Bladder microvascular endothelial cell (primary cell): ENCODE results near the gene KMT2E. TPM values are rescaled to one million over a fixed set of nuclear protein-coding genes. Genes with fewer than 3 reads are reported as not detected.

Source experiments
- total RNA-seq: library from RNA; depleted of rRNA; stranded (reverse); fragments of >200 nt; gene quantifications from 2 replicates; pipeline ENCODE4 v1.2.3, GENCODE V29; 2014

The KMT2E gene, protein sequence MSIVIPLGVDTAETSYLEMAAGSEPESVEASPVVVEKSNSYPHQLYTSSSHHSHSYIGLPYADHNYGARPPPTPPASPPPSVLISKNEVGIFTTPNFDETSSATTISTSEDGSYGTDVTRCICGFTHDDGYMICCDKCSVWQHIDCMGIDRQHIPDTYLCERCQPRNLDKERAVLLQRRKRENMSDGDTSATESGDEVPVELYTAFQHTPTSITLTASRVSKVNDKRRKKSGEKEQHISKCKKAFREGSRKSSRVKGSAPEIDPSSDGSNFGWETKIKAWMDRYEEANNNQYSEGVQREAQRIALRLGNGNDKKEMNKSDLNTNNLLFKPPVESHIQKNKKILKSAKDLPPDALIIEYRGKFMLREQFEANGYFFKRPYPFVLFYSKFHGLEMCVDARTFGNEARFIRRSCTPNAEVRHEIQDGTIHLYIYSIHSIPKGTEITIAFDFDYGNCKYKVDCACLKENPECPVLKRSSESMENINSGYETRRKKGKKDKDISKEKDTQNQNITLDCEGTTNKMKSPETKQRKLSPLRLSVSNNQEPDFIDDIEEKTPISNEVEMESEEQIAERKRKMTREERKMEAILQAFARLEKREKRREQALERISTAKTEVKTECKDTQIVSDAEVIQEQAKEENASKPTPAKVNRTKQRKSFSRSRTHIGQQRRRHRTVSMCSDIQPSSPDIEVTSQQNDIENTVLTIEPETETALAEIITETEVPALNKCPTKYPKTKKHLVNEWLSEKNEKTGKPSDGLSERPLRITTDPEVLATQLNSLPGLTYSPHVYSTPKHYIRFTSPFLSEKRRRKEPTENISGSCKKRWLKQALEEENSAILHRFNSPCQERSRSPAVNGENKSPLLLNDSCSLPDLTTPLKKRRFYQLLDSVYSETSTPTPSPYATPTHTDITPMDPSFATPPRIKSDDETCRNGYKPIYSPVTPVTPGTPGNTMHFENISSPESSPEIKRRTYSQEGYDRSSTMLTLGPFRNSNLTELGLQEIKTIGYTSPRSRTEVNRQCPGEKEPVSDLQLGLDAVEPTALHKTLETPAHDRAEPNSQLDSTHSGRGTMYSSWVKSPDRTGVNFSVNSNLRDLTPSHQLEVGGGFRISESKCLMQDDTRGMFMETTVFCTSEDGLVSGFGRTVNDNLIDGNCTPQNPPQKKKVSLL (N-terminal part only)
- 69.0 and 157 TPM in 2 replicates for total RNA-seq

DNA sequence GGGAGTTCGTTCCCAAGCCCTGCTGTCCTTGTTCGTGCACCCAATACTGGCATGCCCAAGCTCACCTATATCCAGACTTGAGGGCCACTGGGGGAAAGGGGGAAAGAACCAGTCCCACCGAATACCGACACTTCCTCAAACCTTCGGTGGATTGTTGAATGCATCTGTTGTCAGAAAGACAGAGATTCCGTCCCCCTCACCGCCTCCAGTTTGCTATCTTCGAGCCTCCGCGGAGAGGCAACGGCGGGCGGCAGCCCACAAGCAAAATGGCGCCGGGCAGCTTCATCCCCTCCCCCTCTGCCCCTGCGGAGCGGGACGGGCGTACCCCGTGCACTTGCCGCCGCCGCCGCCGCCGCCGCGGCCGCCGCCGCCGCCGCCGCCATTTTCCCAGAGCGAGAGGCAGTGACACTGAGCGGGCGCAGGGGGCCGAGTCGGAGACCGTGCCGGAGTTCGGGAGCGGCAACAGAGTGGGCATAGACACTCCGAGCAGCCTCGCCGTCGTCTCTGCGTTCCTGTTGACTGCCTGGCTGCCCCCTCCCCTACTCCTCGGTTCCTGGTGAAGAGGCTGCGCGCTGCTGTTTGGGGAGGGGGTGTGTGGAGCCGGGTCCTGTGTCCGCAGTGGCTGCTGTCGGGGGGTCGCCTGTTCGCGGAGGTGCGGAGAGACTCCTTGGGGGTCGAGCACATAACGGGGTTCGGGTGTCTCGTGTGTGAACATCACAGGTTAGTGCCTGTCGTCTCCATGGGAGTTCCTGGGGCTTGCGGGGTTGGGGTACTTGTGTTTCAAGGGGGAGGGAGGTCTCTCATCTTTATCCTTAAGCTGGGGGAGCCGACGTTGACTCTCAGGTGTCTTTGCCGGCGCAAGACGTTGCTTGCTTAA is at the start of gene KMT2E:
KMT2E (plus strand) TSS at position 390 of the 877 bp plus-strand sequence. CDS start 26,748 bp downstream, outside the sequence.

